K562 (cell line): ENCODE measurements around the gene MADCAM1. TPM values are rescaled to one million over a fixed set of nuclear protein-coding genes. Genes with fewer than 3 reads are reported as not detected.

Source experiments
- CSDE1 ChIP-seq, 2 experiments: fragments of 450-650 bp; IDR thresholded peaks; 2 replicates each; pipeline ENCODE4 v1.6.1; 2016; ENCODE audit warnings: mild to moderate bottlenecking in 1 of 2
- ETV6 ChIP-seq, 3 experiments: fragments of 150-350 bp in 1 of 3; sonication (generic) in 1 of 3; formaldehyde crosslinking in 1 of 3; IDR thresholded peaks; 2 replicates each; pipeline versions ENCODE4 v1.6.1 to v1.8.0; 2014 to 2022; ENCODE audit warnings: borderline replicate concordance in 2 of 3, low read depth in 2 of 3, antibody characterized with exemption in 1 of 3, low read length in 1 of 3, mild to moderate bottlenecking in 1 of 3, missing genetic modification reagents in 1 of 3
- HDAC2 ChIP-seq: fragments of 450-650 bp; IDR thresholded peaks from 2 replicates; pipeline ENCODE4 v1.6.1; 2016; ENCODE audit warnings: mild to moderate bottlenecking
- HMGN3 ChIP-seq: IDR thresholded peaks from 2 replicates; pipeline ENCODE4 v1.6.1; 2011; ENCODE audit warnings: borderline replicate concordance, low read depth, mild to moderate bottlenecking, mixed read lengths, low read length; ENCODE audit not compliant: insufficient read length; ENCODE audit errors: extremely low read depth
- MEIS2 ChIP-seq: fragments of 450-650 bp; IDR thresholded peaks from 2 replicates; pipeline ENCODE4 v1.6.1; 2014; ENCODE audit warnings: mild to moderate bottlenecking; ENCODE audit not compliant: partially characterized antibody
- POLR2B ChIP-seq: fragments of 450-650 bp; IDR thresholded peaks from 2 replicates; pipeline ENCODE4 v1.6.1; 2018; ENCODE audit warnings: low read depth; ENCODE audit not compliant: partially characterized antibody
- PTRF ChIP-seq: fragments of 450-650 bp; IDR thresholded peaks from 2 replicates; pipeline ENCODE4 v1.6.1; 2016; ENCODE audit warnings: mild to moderate bottlenecking, missing genetic modification characterization, missing compliant biosample characterization
- SP2 ChIP-seq: IDR thresholded peaks from 2 replicates; pipeline ENCODE4 v1.6.1; 2011; ENCODE audit warnings: mild to moderate bottlenecking, low read depth, low read length, moderate library complexity; ENCODE audit not compliant: poor library complexity, severe bottlenecking; ENCODE audit errors: extremely low read depth
- TCF7 ChIP-seq: sonication (generic); IDR thresholded peaks from 2 replicates; pipeline ENCODE4 v1.6.1; 2016; ENCODE audit warnings: antibody characterized with exemption, borderline replicate concordance
- YY1 ChIP-seq, 3 experiments: IDR thresholded peaks; 2 replicates each; pipeline ENCODE4 v1.6.1; 2011; ENCODE audit warnings: low read length in 2 of 3, mild to moderate bottlenecking in 2 of 3, moderate library complexity in 2 of 3, borderline replicate concordance in 1 of 3, control low read depth in 1 of 3, low read depth in 1 of 3; ENCODE audit not compliant: insufficient read depth in 3 of 3, insufficient replicate concordance in 2 of 3, control insufficient read depth in 1 of 3, insufficient read length in 1 of 3; ENCODE audit errors: extremely low read depth in 1 of 3
- ZNF444 ChIP-seq: fragments of 250-450 bp; sonication (Bioruptor Pico); IDR thresholded peaks from 2 replicates; pipeline ENCODE4 v1.4.0; 2020; ENCODE audit warnings: mild to moderate bottlenecking, moderate library complexity
- ZNF507 ChIP-seq: conservative IDR thresholded peaks from 2 replicates; pipeline ENCODE4 v1.6.1; 2017; ENCODE audit warnings: missing genetic modification characterization, missing compliant biosample characterization
- ZNF644 ChIP-seq: fragments of 200-800 bp; sonication (Bioruptor generic); IDR thresholded peaks from 2 replicates; pipeline ENCODE4 v1.6.1; 2016; ENCODE audit warnings: low read depth, missing genetic modification characterization, missing compliant biosample characterization
- ZNF77 ChIP-seq: fragments of 250-450 bp; sonication (Bioruptor Pico); IDR thresholded peaks from 2 replicates; pipeline ENCODE4 v1.5.0; 2020
- polyA plus RNA-seq, 8 experiments: library from polyadenylated mRNA; depleted of rRNA in 4 of 8; stranded (reverse) in 5 of 8; unstranded in 3 of 8; fragments of >200 nt; fragmentation: Nextera tagmentation in 2 of 8; fragmentation: Illumina TruSeq in 1 of 8; extraction: Ambion mirVana in 2 of 8; extraction: Trizol in 1 of 8; gene quantifications; 2 replicates each; pipeline versions ENCODE4 v1.2.1 to v1.2.3, GENCODE V29; 2011 to 2014; ENCODE audit warnings: inconsistent platforms in 1 of 8, missing spikeins in 1 of 8
- total RNA-seq, 7 experiments: library from RNA; depleted of rRNA in 6 of 7; stranded (reverse); fragments of >200 nt in 6 of 7; fragmentation: Illumina TruSeq in 2 of 7; extraction: Trizol in 2 of 7; gene quantifications; 2 replicates each; pipeline versions ENCODE4 v1.2.1 to v1.2.3, GENCODE V29; 2011 to 2021; ENCODE audit warnings: low replicate concordance in 1 of 7
- TF ChIP-seq, protein P1 (sequence below): fragments of 250-450 bp; sonication (Bioruptor Pico); IDR thresholded peaks from 2 replicates; pipeline ENCODE4 v1.5.0; 2020; ENCODE audit warnings: mild to moderate bottlenecking, borderline replicate concordance
- TF ChIP-seq, protein P2 (sequence below): fragments of 250-450 bp; sonication (Bioruptor Pico); IDR thresholded peaks from 2 replicates; pipeline ENCODE4 v1.8.0; 2021; ENCODE audit warnings: mild to moderate bottlenecking, moderate library complexity
- TF ChIP-seq, protein P3 (sequence below): fragments of 450-650 bp; IDR thresholded peaks from 2 replicates; pipeline ENCODE4 v1.6.1; 2017; ENCODE audit warnings: mild to moderate bottlenecking, moderate library complexity
- TF ChIP-seq, protein P4 (sequence below): sonication (generic); formaldehyde crosslinking; IDR thresholded peaks from 2 replicates; pipeline ENCODE4 v1.8.0; 2022; ENCODE audit warnings: missing genetic modification reagents, mild to moderate bottlenecking, borderline replicate concordance

The MADCAM1 gene
- total and polyA plus RNA-seq, 9 of the 15 experiments (the other 6 are each of a cell fraction or from before 2014, with no cell fraction given): 0.09 to 0.36 (median 0.09) TPM; not detected in 6

DNA sequence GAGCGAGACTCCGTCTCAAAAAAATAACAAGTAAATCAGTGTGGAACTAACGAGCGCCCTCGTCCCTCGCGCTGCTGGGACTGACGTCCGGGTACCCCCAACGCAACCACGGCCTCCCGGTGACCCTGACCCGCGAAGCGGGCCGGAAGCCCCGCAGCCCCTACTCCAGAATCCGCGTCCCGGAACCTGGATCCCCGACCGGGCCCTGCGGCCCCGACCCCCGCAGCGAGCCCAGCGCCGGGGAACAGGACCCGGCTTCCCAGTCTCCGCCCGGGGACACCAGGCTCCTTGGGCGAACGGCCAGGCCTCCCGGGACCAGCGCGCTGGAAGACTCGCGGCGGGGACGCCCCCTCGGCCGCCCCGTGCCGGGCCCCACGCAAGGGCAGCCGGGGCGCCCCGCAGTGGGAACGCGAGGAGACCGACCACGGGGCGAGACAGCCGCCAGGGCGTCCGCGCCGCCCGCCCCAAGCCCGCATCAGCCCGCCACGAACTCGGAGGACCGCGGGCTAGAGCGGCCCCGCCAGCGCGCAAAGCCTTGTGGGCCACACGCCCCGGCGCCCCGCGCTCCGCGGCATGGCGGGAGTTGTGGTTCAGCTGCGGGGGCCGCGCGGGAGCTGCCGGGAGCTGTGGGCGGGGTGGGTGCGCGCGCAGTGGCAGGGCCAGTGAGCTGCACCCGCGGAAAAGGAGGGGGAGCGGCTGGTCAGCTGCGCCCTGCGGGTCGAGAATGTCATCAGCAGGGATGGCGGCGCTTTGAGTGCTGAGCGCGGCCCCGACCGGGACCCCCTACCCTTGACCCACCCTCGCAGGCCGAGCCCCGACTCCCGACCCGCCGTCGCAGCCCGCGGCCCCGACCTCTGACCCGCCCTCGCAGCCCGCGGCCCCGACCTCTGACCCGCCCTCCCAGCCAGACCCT is 7.5 kb upstream of the MADCAM1 start (continued):
- TF ChIP-seq ZNF444 (CRISPR knock-in tag): no peak
- TF ChIP-seq, protein P1, sequence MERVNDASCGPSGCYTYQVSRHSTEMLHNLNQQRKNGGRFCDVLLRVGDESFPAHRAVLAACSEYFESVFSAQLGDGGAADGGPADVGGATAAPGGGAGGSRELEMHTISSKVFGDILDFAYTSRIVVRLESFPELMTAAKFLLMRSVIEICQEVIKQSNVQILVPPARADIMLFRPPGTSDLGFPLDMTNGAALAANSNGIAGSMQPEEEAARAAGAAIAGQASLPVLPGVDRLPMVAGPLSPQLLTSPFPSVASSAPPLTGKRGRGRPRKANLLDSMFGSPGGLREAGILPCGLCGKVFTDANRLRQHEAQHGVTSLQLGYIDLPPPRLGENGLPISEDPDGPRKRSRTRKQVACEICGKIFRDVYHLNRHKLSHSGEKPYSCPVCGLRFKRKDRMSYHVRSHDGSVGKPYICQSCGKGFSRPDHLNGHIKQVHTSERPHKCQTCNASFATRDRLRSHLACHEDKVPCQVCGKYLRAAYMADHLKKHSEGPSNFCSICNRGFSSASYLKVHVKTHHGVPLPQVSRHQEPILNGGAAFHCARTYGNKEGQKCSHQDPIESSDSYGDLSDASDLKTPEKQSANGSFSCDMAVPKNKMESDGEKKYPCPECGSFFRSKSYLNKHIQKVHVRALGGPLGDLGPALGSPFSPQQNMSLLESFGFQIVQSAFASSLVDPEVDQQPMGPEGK (CRISPR knock-in tag): no peak
- no peak for TF ChIP-seq CSDE1 (IDR thresholded peaks at IDR 0.05)
- peak; percentile 40 for TF ChIP-seq MEIS2
- peak; percentile 78 for TF ChIP-seq HMGN3
- TF ChIP-seq YY1 (IDR thresholded peaks at IDR 0.05; ENCODE audit: borderline replicate concordance in 1 of 3, control insufficient read depth in 1 of 3, extremely low read depth in 1 of 3, insufficient read depth in 3 of 3, insufficient read length in 1 of 3, insufficient replicate concordance in 2 of 3, low read depth in 1 of 3, low read length in 2 of 3): peak in 2 of 3 experiments; percentile 82 to 84
- TF ChIP-seq, protein P2, sequence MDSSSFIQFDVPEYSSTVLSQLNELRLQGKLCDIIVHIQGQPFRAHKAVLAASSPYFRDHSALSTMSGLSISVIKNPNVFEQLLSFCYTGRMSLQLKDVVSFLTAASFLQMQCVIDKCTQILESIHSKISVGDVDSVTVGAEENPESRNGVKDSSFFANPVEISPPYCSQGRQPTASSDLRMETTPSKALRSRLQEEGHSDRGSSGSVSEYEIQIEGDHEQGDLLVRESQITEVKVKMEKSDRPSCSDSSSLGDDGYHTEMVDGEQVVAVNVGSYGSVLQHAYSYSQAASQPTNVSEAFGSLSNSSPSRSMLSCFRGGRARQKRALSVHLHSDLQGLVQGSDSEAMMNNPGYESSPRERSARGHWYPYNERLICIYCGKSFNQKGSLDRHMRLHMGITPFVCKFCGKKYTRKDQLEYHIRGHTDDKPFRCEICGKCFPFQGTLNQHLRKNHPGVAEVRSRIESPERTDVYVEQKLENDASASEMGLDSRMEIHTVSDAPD (CRISPR knock-in tag): no peak
- TF ChIP-seq POLR2B: peak; percentile 30
- peak; percentile 77 for TF ChIP-seq ZNF644
- TF ChIP-seq, protein P3, sequence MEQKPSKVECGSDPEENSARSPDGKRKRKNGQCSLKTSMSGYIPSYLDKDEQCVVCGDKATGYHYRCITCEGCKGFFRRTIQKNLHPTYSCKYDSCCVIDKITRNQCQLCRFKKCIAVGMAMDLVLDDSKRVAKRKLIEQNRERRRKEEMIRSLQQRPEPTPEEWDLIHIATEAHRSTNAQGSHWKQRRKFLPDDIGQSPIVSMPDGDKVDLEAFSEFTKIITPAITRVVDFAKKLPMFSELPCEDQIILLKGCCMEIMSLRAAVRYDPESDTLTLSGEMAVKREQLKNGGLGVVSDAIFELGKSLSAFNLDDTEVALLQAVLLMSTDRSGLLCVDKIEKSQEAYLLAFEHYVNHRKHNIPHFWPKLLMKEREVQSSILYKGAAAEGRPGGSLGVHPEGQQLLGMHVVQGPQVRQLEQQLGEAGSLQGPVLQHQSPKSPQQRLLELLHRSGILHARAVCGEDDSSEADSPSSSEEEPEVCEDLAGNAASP: no peak
- TF ChIP-seq, protein P4, sequence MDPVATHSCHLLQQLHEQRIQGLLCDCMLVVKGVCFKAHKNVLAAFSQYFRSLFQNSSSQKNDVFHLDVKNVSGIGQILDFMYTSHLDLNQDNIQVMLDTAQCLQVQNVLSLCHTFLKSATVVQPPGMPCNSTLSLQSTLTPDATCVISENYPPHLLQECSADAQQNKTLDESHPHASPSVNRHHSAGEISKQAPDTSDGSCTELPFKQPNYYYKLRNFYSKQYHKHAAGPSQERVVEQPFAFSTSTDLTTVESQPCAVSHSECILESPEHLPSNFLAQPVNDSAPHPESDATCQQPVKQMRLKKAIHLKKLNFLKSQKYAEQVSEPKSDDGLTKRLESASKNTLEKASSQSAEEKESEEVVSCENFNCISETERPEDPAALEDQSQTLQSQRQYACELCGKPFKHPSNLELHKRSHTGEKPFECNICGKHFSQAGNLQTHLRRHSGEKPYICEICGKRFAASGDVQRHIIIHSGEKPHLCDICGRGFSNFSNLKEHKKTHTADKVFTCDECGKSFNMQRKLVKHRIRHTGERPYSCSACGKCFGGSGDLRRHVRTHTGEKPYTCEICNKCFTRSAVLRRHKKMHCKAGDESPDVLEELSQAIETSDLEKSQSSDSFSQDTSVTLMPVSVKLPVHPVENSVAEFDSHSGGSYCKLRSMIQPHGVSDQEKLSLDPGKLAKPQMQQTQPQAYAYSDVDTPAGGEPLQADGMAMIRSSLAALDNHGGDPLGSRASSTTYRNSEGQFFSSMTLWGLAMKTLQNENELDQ (CRISPR knock-in tag): no peak
- TF ChIP-seq TCF7: 0 out of 2 replicates have a peak, but pooled peaks have one; percentile 23
- no peak for TF ChIP-seq ZNF77 (CRISPR knock-in tag)
- TF ChIP-seq PTRF (tag): no peak
- TF ChIP-seq ETV6 (IDR thresholded peaks at IDR 0.05; ENCODE audit: borderline replicate concordance in 1 of 2, low read depth in 2 of 2, low read length in 1 of 2): no peak
- peak; percentile 77; the same call in 1 of the 2 replicates for TF ChIP-seq ETV6 (CRISPR knock-in tag; IDR thresholded peaks at IDR 0.05; ENCODE audit: borderline replicate concordance)
- TF ChIP-seq HDAC2: no peak
- TF ChIP-seq SP2: peak; percentile 97
- TF ChIP-seq ZNF507 (tag): no peak
